Left lung (tissue), 10 donors: ENCODE data around the gene LAMA2. TPM values are rescaled to one million over a fixed set of nuclear protein-coding genes. Genes with fewer than 3 reads are reported as not detected.
"Not testable (repeated sequence)": the region's sequence is repeated elsewhere in the genome, so short reads cannot be mapped to it uniquely, and the experiment has no call there.

Experiments used
- ATAC-seq: fragments of 200-7000 bp; cut with Tn5 transposase; one replicate; pipeline ENCODE4 v1.9.1; 2020; ENCODE audit warnings: moderate library complexity
- DNase-seq, 4 donors: peaks; one replicate each; pipeline ENCODE4 v3.0.0-alpha.2; 2013 to 2020
- H3K27ac ChIP-seq, 2 donors: fragments of 200-600 bp; sonication (generic) in 1 of 2; one replicate each; pipeline versions ENCODE4 v1.5.0 to v1.8.0; 2020 to 2021
- H3K27me3 ChIP-seq, 2 donors: fragments of 200-600 bp; sonication (generic) in 1 of 2; one replicate each; pipeline versions ENCODE4 v1.5.0 to v1.8.0; 2020 to 2021
- H3K36me3 ChIP-seq, 2 donors: fragments of 200-600 bp; sonication (generic) in 1 of 2; one replicate each; pipeline versions ENCODE4 v1.5.0 to v1.8.0; 2020 to 2021
- H3K4me1 ChIP-seq, 2 donors: fragments of 200-600 bp; one replicate each; pipeline ENCODE4 v1.8.0; 2021
- H3K4me3 ChIP-seq, 2 donors: fragments of 200-600 bp; sonication (generic) in 1 of 2; one replicate each; pipeline versions ENCODE4 v1.5.0 to v1.8.0; 2020 to 2021; ENCODE audit warnings: mild to moderate bottlenecking in 1 of 2
- H3K9me3 ChIP-seq, 2 donors: fragments of 200-600 bp; sonication (generic) in 1 of 2; one replicate each; pipeline versions ENCODE4 v1.5.0 to v1.8.0; 2020 to 2021
- intact Hi-C, 2 donors: fragments of 100-400 bp; cut with DNase I; formaldehyde crosslinking; loops; one replicate each; pipeline versions ENCODE4 v1.11.2 to v1.14.2; 2022
- polyA plus RNA-seq, 6 donors: library from polyadenylated mRNA; unstranded; fragments of 120-200 nt; gene quantifications; one replicate each; pipeline ENCODE4 v1.2.1, GENCODE V29; 2013; ENCODE audit not compliant: insufficient read length in 6 of 6
- total RNA-seq, 2 donors: library from RNA; stranded (reverse); fragmentation: NEBNext Ultra II Directional; extraction: Animal tissue kit (Norgen Biotek cat#: 25700); gene quantifications; one replicate each; pipeline ENCODE4 v1.2.1, GENCODE V29; 2021
- TF ChIP-seq, protein P1 (sequence below), 2 donors: fragments of 200-600 bp; sonication (generic) in 1 of 2; IDR thresholded peaks; one replicate each; pipeline versions ENCODE4 v1.5.0 to v1.8.0; 2021; ENCODE audit warnings: antibody characterized with exemption in 2 of 2
- donor health status: DM: no; HTN: yes; CAD: no.
- donor health status: DM: no; HTN: no; CAD: no.

LAMA2 gene
- total and polyA plus RNA-seq, 8 donors: 32.7 to 91.7 (median 64.7) TPM

DNA sequence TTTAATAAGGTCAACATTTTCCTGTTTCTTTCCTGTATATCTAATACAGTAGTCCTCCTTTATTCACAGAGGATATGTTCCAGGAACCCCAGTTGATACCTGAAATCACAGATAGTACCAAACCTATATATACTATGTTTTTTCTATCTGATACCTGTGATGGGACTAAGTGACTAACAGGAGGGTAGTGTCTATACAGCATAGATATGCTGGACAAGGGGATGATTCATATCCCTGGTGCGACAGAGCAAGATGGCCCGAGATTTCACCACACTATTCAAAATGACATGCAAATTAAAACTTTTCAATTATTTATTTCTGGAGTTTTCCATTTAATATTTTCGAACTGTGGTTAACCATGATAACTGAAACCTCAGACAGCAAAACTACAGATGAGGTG, 281.1 kb downstream of the LAMA2 start:
- no peak for DNase-seq
- Histone ChIP-seq H3K9me3 (no peaks in the 10 kb centered on the region), H3K27ac (no peak overlapping the region), H3K4me3 (no peak overlapping the region), H3K27me3 (no peaks in the 10 kb centered on the region), H3K4me1 (no peaks in the 10 kb centered on the region), H3K36me3 (no peaks in the 10 kb centered on the region)
- intact Hi-C loops: no loop called here
- no peak for ATAC-seq
- TF ChIP-seq, protein P1, sequence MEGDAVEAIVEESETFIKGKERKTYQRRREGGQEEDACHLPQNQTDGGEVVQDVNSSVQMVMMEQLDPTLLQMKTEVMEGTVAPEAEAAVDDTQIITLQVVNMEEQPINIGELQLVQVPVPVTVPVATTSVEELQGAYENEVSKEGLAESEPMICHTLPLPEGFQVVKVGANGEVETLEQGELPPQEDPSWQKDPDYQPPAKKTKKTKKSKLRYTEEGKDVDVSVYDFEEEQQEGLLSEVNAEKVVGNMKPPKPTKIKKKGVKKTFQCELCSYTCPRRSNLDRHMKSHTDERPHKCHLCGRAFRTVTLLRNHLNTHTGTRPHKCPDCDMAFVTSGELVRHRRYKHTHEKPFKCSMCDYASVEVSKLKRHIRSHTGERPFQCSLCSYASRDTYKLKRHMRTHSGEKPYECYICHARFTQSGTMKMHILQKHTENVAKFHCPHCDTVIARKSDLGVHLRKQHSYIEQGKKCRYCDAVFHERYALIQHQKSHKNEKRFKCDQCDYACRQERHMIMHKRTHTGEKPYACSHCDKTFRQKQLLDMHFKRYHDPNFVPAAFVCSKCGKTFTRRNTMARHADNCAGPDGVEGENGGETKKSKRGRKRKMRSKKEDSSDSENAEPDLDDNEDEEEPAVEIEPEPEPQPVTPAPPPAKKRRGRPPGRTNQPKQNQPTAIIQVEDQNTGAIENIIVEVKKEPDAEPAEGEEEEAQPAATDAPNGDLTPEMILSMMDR (IDR thresholded peaks at IDR 0.05): no peak

DNA sequence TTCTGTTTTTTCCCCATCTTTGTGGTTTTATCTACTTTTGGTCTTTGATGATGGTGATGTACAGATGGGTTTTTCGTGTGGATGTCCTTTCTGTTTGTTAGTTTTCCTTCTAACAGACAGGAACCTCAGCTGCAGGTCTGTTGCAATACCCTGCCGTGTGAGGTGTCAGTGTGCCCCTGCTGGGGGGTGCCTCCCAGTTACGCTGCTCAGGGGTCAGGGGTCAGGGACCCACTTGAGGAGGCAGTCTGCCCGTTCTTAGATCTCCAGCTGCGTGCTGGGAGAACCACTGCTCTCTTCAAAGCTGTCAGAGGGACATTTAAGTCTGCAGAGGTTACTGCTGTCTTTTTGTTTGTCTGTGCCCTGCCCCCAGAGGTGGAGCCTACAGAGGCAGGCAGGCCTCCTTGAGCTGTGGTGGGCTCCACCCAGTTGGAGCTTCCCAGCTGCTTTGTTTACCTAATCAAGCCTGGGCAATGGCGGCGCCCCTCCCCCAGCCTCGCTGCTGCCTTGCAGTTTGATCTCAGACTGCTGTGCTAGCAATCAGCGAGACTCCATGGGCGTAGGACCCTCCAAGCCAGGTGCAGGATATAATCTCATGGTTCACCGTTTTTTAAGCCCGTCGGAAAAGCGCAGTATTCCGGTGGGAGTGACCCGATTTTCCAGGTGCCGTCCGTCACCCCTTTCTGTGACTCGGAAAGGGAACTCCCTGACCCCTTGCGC, 289.5 kb downstream of the LAMA2 start:
- H3K4me1 ChIP-seq, H3K27ac ChIP-seq, intact Hi-C loops, H3K9me3 ChIP-seq, H3K36me3 ChIP-seq, H3K4me3 ChIP-seq, H3K27me3 ChIP-seq, ATAC-seq: not testable (repeated sequence)
- DNase-seq: peak in 1 of 4 donors; percentile 59

DNA sequence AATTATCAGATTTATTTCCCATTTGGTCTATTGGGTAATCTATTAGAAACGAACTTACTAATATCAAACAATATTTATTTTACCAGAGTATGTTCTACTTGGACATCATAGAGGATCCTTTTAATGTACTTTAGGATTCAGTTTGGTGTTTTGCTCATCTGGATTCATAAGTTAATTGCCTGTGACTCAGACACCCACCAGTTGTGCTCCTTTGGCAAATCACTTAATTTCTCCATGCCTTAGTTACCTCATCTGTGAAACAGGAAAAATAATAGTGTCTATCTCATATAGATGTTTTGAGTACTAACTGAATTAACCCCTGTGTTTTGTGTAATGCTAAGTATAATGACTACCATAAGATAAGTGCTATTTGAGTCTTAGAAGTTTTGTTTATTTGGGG, 292.1 kb downstream of the LAMA2 start:
- Histone ChIP-seq H3K4me1 (no peaks in the 10 kb centered on the region), H3K27ac (no peak overlapping the region), H3K9me3 (no peaks in the 10 kb centered on the region), H3K4me3 (no peak overlapping the region), H3K27me3 (no peaks in the 10 kb centered on the region), H3K36me3 (no peaks in the 10 kb centered on the region)
- ATAC-seq: no peak
- intact Hi-C loops: no loop called here
- TF ChIP-seq, protein P1 (IDR thresholded peaks at IDR 0.05): no peak
- DNase-seq: no peak

DNA sequence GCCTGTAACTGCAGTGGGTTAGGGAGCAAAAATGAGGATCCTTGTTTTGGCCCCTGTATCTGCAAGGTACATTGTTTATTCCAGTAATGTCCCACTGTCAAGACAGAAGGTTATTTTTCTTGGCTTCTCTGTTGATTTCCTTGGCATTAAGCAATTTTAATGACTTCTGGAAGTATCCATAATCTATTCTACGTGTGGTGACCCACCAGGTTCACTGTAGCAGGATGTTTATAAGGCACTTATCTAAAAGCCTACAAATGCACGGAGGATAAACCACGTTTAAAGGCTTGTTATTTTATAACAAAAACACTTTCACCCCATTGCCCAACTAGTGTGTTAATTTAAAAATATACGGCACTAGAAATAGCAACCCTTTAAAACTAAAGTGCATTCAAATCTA, 294.9 kb downstream of the LAMA2 start:
- Histone ChIP-seq H3K36me3 (no peaks in the 10 kb centered on the region), H3K4me3 (no peak overlapping the region), H3K4me1 (no peaks in the 10 kb centered on the region), H3K27me3 (no peaks in the 10 kb centered on the region), H3K9me3 (no peaks in the 10 kb centered on the region), H3K27ac (no peak overlapping the region)
- TF ChIP-seq, protein P1 (IDR thresholded peaks at IDR 0.05): no peak
- intact Hi-C loops: no loop called here
- DNase-seq (no peak), ATAC-seq (no peak)

DNA sequence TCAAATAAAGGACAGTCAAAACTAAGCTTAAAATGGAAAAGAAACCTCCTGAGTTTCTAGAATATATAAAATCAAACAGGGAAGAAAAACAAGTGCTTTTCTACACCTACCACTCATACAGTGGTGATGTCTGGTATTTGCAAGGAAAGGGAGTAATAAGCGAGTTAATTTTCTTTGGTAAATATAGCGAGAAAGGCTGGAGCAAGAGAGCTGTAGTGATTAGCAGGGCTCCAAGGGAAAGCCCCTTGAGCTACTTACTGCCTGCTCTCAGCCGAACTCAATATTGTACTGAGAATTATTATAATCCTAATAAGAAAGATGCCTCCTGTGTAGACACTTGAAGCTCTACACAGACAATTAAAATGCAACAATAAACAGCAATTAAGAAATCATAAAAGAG, 296.3 kb downstream of the LAMA2 start:
- H3K9me3 ChIP-seq: no peaks in the 10 kb centered on the region

More for the DNA sequence above, 296.3 kb downstream of the LAMA2 start:
- Histone ChIP-seq H3K27ac (no peak overlapping the region), H3K4me3 (no peak overlapping the region), H3K27me3 (no peaks in the 10 kb centered on the region), H3K36me3 (no peaks in the 10 kb centered on the region), H3K4me1 (no peaks in the 10 kb centered on the region)
- intact Hi-C loops: no loop called here
- no peak for DNase-seq
- TF ChIP-seq, protein P1 (IDR thresholded peaks at IDR 0.05): no peak
- ATAC-seq: no peak
